HG03442 (cell line): ENCODE measurements around the gene GALNT16.

Experiments
- ATAC-seq: cut with Tn5 transposase; IDR thresholded peaks from one replicate; pipeline ENCODE4 v1.9.1; 2021; ENCODE audit warnings: mild to moderate bottlenecking, moderate library complexity; ENCODE audit not compliant: unreplicated experiment

GALNT16 gene

DNA sequence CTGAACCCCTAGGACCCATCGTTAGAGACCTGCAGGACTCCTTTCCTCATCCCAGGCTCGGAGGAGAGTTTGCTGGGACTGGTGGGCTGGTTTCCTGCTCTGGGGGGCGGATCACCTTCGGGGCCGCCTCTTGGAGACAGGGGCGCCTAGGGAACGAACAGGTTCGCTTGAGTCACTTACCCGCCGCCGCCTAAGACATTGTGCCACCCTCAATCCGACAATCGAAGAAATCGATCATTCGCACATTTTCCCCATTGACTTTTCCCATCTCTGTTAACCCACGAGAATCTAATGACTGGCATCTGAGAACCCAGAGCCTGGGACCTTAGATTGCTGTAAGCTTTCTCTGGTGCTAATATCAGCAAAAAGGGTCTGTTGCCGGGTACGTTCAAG lies 138.9 kb downstream of the GALNT16 start:
- peak; percentile 16 for ATAC-seq

DNA sequence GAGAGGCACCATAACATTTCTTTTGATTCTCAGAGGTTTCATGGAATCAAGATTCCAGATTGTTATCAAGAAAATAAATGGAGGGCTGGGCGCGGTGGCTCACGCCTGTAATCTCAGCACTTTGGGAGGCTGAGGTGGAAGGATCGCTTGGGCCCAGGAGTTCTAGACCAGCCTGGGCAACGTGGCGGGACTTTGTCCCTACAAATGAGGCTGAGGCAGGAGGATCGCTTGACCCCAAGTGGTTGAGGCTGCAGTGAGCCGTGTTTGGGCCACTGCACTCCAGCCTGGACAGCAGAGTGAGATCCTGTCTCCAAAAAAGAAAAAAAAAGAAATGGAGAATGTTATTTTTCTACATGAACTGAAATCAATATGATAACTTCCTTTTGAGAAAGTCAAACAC lies 139.8 kb downstream of the GALNT16 start:
- ATAC-seq = no peak

DNA sequence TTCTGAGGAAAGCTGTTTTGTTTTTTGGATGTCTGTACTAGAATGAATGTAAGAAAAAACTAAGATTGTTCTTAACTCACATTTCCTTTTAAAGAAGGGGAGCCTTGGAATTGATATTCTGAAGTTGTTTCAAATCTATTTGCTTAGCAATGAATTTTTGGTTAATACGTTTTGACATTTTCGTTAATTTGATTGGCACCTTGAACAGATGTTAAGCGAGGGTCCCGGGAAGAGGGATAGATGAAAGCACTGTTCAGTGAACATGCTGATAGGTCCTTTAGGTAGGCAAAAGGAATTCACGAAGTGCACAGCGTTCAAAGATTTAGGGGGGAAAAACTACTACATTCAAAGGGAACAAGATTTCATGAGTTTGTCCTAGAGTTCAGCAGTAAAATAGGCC lies 140.2 kb downstream of the GALNT16 start:
- no peak for ATAC-seq

DNA sequence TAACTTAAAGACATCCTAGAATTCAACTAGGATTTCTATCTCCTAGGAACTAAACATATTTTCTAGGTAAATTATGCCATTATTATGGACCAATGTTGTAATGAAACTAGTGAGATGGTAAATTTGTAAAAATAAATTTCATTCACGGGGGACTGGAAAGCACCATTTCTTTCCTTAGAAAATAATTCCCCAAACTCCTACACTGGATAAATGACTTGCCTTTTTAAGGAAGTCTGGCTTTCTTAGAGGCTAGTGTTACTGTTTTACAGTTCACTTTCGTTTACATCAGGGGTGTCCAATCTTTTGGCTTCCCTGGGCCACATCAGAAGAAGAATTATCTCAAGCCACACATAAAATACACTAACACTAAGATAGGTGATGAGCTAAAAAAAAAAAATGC lies 141.9 kb downstream of the GALNT16 start:
- ATAC-seq = no peak

DNA sequence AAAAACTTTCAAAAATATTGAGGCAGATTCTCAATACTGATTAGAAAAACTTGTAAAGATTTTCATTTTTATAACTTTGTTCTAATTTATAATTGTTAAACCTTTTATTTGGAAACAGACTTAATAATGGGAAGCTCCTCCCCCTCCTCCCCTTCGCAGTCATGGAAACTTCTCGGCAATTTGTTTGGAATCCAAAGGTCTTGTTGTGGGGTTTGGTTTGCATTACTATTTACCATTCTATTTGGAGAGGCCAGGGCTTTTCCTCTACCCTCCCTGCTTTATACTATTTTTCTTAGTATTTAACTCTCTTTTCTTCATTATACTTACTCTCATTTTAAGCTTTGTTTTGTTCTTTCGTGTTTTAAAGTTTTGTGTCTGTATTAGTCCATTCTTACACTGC lies 144.5 kb downstream of the GALNT16 start:
- no peak for ATAC-seq

DNA sequence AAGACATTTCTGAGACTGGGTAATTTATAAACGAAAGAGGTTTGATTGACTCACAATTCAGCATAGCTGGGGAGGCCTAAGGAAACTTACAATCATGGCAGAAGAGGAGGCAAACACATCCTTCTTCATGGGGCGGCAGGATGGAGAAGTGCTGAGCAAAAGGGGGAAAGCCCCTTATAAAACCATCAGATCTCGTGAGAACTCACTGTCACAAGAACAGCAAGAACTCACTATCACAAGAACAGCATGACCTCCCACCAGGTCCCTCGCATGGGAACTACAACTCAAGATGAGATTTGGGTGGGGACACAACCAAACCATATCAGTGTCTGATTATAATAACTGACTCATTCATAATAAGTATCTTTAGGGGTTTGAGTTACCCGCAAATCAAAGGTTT lies 144.9 kb downstream of the GALNT16 start:
- no peak for ATAC-seq

DNA sequence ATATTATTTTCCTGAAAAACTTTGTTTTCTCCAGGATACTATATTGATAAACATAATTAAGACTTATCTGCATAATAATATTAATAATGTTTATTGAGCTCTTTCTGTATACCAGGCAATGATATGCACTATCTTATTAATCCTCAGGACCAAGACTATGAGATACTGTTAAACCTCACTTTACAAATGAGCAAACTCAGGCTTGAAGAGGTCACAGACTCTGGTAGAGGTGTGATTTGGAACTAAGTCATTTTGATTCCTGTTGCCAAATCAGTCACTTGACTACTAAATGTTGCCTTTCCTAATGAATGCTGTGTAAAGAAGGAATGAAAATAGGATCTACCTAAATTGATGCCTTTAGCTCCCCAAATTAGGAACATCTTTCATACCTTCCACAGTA lies 145.8 kb downstream of the GALNT16 start:
- ATAC-seq = no peak
